Activated CD8-positive, alpha-beta memory T cell treated with anti-CD3 and anti-CD28 coated beads, Interleukin-2, amount 50 U/mL, for 24 hours (primary cell): ENCODE measurements around the gene BAG5.
"Not testable (repeated sequence)": the region's sequence is repeated elsewhere in the genome, so short reads cannot be mapped to it uniquely, and the experiment has no call there.

Experiments used
- DNase-seq: peaks from one replicate; pipeline ENCODE4 v3.0.0-alpha.2; 2020; ENCODE audit errors: extremely low read depth

BAG5 gene

GRCh38 chr14:103522649-103523574 is 39.5 kb downstream of the BAG5 start, which contains the start of gene CKB:
Gene CKB (minus strand): TSS chr14:103522830. CDS start chr14:103522493, 337 bp downstream.
- DNase-seq = no peak

GRCh38 chr14:103521951-103522563 is 40.4 kb downstream of the BAG5 start:
- no peak for DNase-seq

- no peak for DNase-seq
Observed at GRCh38 chr14:103521438-103521950, 41.0 kb downstream of the BAG5 start.

- no peak for DNase-seq
Observed at GRCh38 chr14:103520657-103521437, 41.6 kb downstream of the BAG5 start.

- no peak for DNase-seq
Observed at GRCh38 chr14:103520269-103520656, 42.2 kb downstream of the BAG5 start.

- no peak for DNase-seq
Observed at GRCh38 chr14:103519837-103520212, 42.6 kb downstream of the BAG5 start.

GRCh38 chr14:103519043-103519836 is 43.2 kb downstream of the BAG5 start:
- DNase-seq = no peak

GRCh38 chr14:103518422-103519042 is 43.9 kb downstream of the BAG5 start:
- no peak for DNase-seq

- no peak for DNase-seq
Observed at GRCh38 chr14:103517721-103518421, 44.6 kb downstream of the BAG5 start.

- no peak for DNase-seq
Observed at GRCh38 chr14:103517174-103517566, 45.3 kb downstream of the BAG5 start.

GRCh38 chr14:103516426-103517173 is 45.9 kb downstream of the BAG5 start:
- DNase-seq = no peak

GRCh38 chr14:103514596-103515421 is 47.6 kb downstream of the BAG5 start:
- DNase-seq = no peak

- no peak for DNase-seq
Observed at GRCh38 chr14:103512701-103513611, 49.5 kb downstream of the BAG5 start.

GRCh38 chr14:103512180-103512579 is 50.3 kb downstream of the BAG5 start:
- DNase-seq = not testable (repeated sequence)

GRCh38 chr14:103510724-103511693 is 51.4 kb downstream of the BAG5 start:
- DNase-seq = no peak
